ENCODE results near the gene CPNE7. TPM values are rescaled to one million over a fixed set of nuclear protein-coding genes. Genes with fewer than 3 reads are reported as not detected.

CPNE7 gene
- total RNA-seq, 3 donors from 2014 or later (not counting 1 experiment from before 2014, with no cell fraction given): 1.1 to 1.8 (median 1.2) TPM

GRCh38 chr16:89641458-89642119, 66.0 kb downstream of the CPNE7 start:
- ATAC-seq: no peak
- no peaks in the 10 kb centered on the region for H3K9me3 ChIP-seq (ENCODE audit: control insufficient read depth, insufficient read depth, low read length)
- no peak overlapping the region for H3K4me3 ChIP-seq (ENCODE audit: low read length)
- Mint-ChIP-seq H3K36me3 (no peaks in the 10 kb centered on the region), H3K9me3 (no peaks in the 10 kb centered on the region), H3K27me3 (ENCODE audit: low read depth in 2 of 2) (no peaks in the 10 kb centered on the region), H3K4me1 (peaks cover 8% of the 10 kb centered on the region in 2 donors), H3K27ac (peak overlapping the region in 1 of 2 donors; percentile 42), H3K4me3 (peak overlapping the region; percentile 79)
- DNase-seq: no peak
- peak; percentile 6 for TF ChIP-seq CTCF (IDR thresholded peaks at IDR 0.05)
- intact Hi-C loops (cut with micrococcal nuclease): no loop called here
- H3K4me1 ChIP-seq (ENCODE audit: control insufficient read depth, insufficient read depth, low read length): peaks cover 7% of the 10 kb centered on the region
- H3K36me3 ChIP-seq (ENCODE audit: control insufficient read depth, insufficient read depth, low read length): peaks cover 24% of the 10 kb centered on the region
- WGBS (ENCODE audit: insufficient coverage): 66% methylated on average over 10 of the region's 14 CpGs
- no peak overlapping the region for H3K27ac ChIP-seq (ENCODE audit: low read length)
- H3K27me3 ChIP-seq (ENCODE audit: control insufficient read depth, insufficient read depth, low read length): no peaks in the 10 kb centered on the region

GRCh38 chr16:89642574-89642973, 67.0 kb downstream of the CPNE7 start:
- intact Hi-C loops (cut with micrococcal nuclease): no loop called here
- WGBS (ENCODE audit: insufficient coverage): 91% methylated on average over 13 of the region's 13 CpGs
- no peak overlapping the region for H3K27ac ChIP-seq (ENCODE audit: low read length)

GRCh38 chr16:89643769-89644300, 68.3 kb downstream of the CPNE7 start:
- peaks cover 37% of the 10 kb centered on the region for H3K36me3 ChIP-seq (ENCODE audit: control insufficient read depth, insufficient read depth, low read length)
- no peaks in the 10 kb centered on the region for H3K36me3 Mint-ChIP-seq
- no peak overlapping the region for H3K4me3 Mint-ChIP-seq
- no peaks in the 10 kb centered on the region for H3K9me3 Mint-ChIP-seq
- H3K4me1 ChIP-seq (ENCODE audit: control insufficient read depth, insufficient read depth, low read length): peaks cover 7% of the 10 kb centered on the region
- no peaks in the 10 kb centered on the region for H3K27me3 Mint-ChIP-seq (ENCODE audit: low read depth in 2 of 2)
- H3K4me3 ChIP-seq (ENCODE audit: low read length): no peak overlapping the region
- peaks cover 8% of the 10 kb centered on the region in 2 donors for H3K4me1 Mint-ChIP-seq
- DNase-seq (no peak), ATAC-seq (no peak)
- intact Hi-C loops (cut with micrococcal nuclease): no loop called here
- no peaks in the 10 kb centered on the region for H3K9me3 ChIP-seq (ENCODE audit: control insufficient read depth, insufficient read depth, low read length)
- H3K27ac Mint-ChIP-seq: peak overlapping the region in 1 of 2 donors; percentile 29
- no peak for TF ChIP-seq CTCF (IDR thresholded peaks at IDR 0.05)
- H3K27me3 ChIP-seq (ENCODE audit: control insufficient read depth, insufficient read depth, low read length): no peaks in the 10 kb centered on the region
- H3K27ac ChIP-seq (ENCODE audit: low read length): no peak overlapping the region
- 90% methylated on average over 14 of the region's 14 CpGs for WGBS (ENCODE audit: insufficient coverage)

More at GRCh38 chr16:89642574-89642973, 67.0 kb downstream of the CPNE7 start:
- TF ChIP-seq CTCF (IDR thresholded peaks at IDR 0.05): no peak
- DNase-seq (no peak), ATAC-seq (no peak)
- Mint-ChIP-seq H3K4me3 (no peak overlapping the region), H3K4me1 (peaks cover 8% of the 10 kb centered on the region in 2 donors), H3K27me3 (ENCODE audit: low read depth in 2 of 2) (no peaks in the 10 kb centered on the region), H3K27ac (no peak overlapping the region), H3K9me3 (no peaks in the 10 kb centered on the region), H3K36me3 (no peaks in the 10 kb centered on the region)
- no peaks in the 10 kb centered on the region for H3K9me3 ChIP-seq (ENCODE audit: control insufficient read depth, insufficient read depth, low read length)
- no peaks in the 10 kb centered on the region for H3K27me3 ChIP-seq (ENCODE audit: control insufficient read depth, insufficient read depth, low read length)
- H3K4me1 ChIP-seq (ENCODE audit: control insufficient read depth, insufficient read depth, low read length): peaks cover 7% of the 10 kb centered on the region
- no peak overlapping the region for H3K4me3 ChIP-seq (ENCODE audit: low read length)
- H3K36me3 ChIP-seq (ENCODE audit: control insufficient read depth, insufficient read depth, low read length): peaks cover 32% of the 10 kb centered on the region

All from natural killer cell (primary cell).